WTC11 (cell line): Measurements from ENCODE around the gene ABHD3.

Source experiments
- CREM ChIP-seq: sonication (generic); formaldehyde crosslinking; IDR thresholded peaks from 2 replicates; pipeline ENCODE4 v1.8.1; 2022; ENCODE audit warnings: mild to moderate bottlenecking, missing genetic modification reagents, moderate library complexity
- E2F1 ChIP-seq: sonication (generic); formaldehyde crosslinking; IDR thresholded peaks from 2 replicates; pipeline ENCODE4 v1.8.0; 2022; ENCODE audit warnings: mild to moderate bottlenecking, missing genetic modification reagents
- ELF4 ChIP-seq: sonication (generic); formaldehyde crosslinking; IDR thresholded peaks from 2 replicates; pipeline ENCODE4 v1.8.1; 2022; ENCODE audit warnings: low read depth, mild to moderate bottlenecking, moderate library complexity, missing genetic modification reagents
- ETV6 ChIP-seq: sonication (generic); formaldehyde crosslinking; IDR thresholded peaks from 2 replicates; pipeline ENCODE4 v1.8.1; 2022; ENCODE audit warnings: mild to moderate bottlenecking, missing genetic modification reagents
- NFYB ChIP-seq: sonication (generic); formaldehyde crosslinking; conservative IDR thresholded peaks from 2 replicates; pipeline ENCODE4 v1.8.0; 2022; ENCODE audit warnings: low read depth, missing genetic modification reagents
- SMAD3 ChIP-seq: sonication (generic); formaldehyde crosslinking; IDR thresholded peaks from 2 replicates; pipeline ENCODE4 v1.8.0; 2022; ENCODE audit warnings: missing genetic modification reagents, mild to moderate bottlenecking, borderline replicate concordance
- TCF7 ChIP-seq: sonication (generic); formaldehyde crosslinking; IDR thresholded peaks from 2 replicates; pipeline ENCODE4 v1.8.0; 2022; ENCODE audit warnings: mild to moderate bottlenecking, low read depth, missing genetic modification reagents, moderate library complexity
- ZBTB43 ChIP-seq: sonication (generic); formaldehyde crosslinking; IDR thresholded peaks from 2 replicates; pipeline ENCODE4 v1.8.1; 2023; ENCODE audit warnings: mild to moderate bottlenecking, missing genetic modification reagents
- TF ChIP-seq, protein P1 (sequence below): fragments of 200-600 bp; IDR thresholded peaks from 2 replicates; pipeline ENCODE4 v1.8.0; 2022; ENCODE audit warnings: antibody characterized with exemption
- TF ChIP-seq, protein P2 (sequence below): sonication (generic); formaldehyde crosslinking; IDR thresholded peaks from 2 replicates; pipeline ENCODE4 v1.8.0; 2022; ENCODE audit warnings: mild to moderate bottlenecking, missing genetic modification reagents
- TF ChIP-seq, protein P3 (sequence below): sonication (generic); formaldehyde crosslinking; IDR thresholded peaks from 2 replicates; pipeline ENCODE4 v1.8.1; 2022; ENCODE audit warnings: mild to moderate bottlenecking, missing genetic modification reagents, moderate library complexity, borderline replicate concordance
- TF ChIP-seq, protein P4 (sequence below): fragments of 250-450 bp; sonication (Bioruptor Pico); IDR thresholded peaks from 2 replicates; pipeline ENCODE4 v1.9.0; 2021; ENCODE audit warnings: mild to moderate bottlenecking

DNA sequence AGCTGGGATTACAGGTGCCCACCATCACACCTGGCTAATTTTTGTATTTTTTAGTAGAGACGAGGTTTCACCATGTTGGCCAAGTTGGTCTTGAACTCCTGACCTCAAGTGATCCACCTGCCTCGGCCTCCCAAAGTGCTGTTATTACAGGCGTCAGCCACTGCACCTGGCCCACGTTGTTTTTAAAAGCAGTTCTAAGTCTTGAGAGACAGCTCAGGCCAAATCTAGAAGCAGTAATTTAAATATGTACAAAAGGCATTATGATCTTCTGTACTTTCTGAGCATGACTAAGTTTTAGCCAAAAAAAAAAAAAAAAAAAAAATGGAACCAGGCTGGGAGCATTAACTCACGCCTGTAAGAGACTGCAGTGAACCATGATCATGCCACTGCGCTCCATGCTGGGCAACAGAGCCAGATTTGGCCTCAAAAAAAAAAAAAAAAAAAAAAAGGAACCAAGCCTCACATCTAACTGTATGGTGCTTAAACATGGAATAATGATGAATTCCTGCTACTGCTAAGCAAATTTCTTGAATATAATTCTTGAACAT lies 4.0 kb downstream of the ABHD3 start:
- TF ChIP-seq, protein P1, sequence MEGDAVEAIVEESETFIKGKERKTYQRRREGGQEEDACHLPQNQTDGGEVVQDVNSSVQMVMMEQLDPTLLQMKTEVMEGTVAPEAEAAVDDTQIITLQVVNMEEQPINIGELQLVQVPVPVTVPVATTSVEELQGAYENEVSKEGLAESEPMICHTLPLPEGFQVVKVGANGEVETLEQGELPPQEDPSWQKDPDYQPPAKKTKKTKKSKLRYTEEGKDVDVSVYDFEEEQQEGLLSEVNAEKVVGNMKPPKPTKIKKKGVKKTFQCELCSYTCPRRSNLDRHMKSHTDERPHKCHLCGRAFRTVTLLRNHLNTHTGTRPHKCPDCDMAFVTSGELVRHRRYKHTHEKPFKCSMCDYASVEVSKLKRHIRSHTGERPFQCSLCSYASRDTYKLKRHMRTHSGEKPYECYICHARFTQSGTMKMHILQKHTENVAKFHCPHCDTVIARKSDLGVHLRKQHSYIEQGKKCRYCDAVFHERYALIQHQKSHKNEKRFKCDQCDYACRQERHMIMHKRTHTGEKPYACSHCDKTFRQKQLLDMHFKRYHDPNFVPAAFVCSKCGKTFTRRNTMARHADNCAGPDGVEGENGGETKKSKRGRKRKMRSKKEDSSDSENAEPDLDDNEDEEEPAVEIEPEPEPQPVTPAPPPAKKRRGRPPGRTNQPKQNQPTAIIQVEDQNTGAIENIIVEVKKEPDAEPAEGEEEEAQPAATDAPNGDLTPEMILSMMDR: no peak
- no peak for TF ChIP-seq CREM
- TF ChIP-seq, protein P2, sequence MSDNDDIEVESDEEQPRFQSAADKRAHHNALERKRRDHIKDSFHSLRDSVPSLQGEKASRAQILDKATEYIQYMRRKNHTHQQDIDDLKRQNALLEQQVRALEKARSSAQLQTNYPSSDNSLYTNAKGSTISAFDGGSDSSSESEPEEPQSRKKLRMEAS: no peak
- TF ChIP-seq, protein P3, sequence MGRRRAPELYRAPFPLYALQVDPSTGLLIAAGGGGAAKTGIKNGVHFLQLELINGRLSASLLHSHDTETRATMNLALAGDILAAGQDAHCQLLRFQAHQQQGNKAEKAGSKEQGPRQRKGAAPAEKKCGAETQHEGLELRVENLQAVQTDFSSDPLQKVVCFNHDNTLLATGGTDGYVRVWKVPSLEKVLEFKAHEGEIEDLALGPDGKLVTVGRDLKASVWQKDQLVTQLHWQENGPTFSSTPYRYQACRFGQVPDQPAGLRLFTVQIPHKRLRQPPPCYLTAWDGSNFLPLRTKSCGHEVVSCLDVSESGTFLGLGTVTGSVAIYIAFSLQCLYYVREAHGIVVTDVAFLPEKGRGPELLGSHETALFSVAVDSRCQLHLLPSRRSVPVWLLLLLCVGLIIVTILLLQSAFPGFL (CRISPR knock-in tag): no peak
- no peak for TF ChIP-seq NFYB (CRISPR knock-in tag)
- no peak for TF ChIP-seq TCF7 (CRISPR knock-in tag)
- no peak for TF ChIP-seq ELF4 (CRISPR knock-in tag)
- TF ChIP-seq, protein P4, sequence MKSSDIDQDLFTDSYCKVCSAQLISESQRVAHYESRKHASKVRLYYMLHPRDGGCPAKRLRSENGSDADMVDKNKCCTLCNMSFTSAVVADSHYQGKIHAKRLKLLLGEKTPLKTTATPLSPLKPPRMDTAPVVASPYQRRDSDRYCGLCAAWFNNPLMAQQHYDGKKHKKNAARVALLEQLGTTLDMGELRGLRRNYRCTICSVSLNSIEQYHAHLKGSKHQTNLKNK (CRISPR knock-in tag): no peak
- no peak for TF ChIP-seq SMAD3 (CRISPR knock-in tag)
- no peak for TF ChIP-seq E2F1 (CRISPR knock-in tag)
- no peak for TF ChIP-seq ZBTB43 (CRISPR knock-in tag)
- TF ChIP-seq ETV6 (CRISPR knock-in tag): no peak
